PFSK-1 (cell line): Measurements from ENCODE around the gene HRH1.

Experiments
- FOXP2 ChIP-seq: optimal IDR thresholded peaks from 2 replicates; pipeline ENCODE3; 2011; ENCODE audit warnings: borderline replicate concordance, control low read depth, inconsistent platforms; ENCODE audit not compliant: insufficient read depth; ENCODE audit errors: extremely low read length, extremely low read depth
- POLR2AphosphoS5 ChIP-seq: IDR thresholded peaks from 2 replicates; pipeline ENCODE4 v1.6.1; 2012; ENCODE audit warnings: low read depth, mild to moderate bottlenecking, control low read depth, low read length, moderate library complexity
- REST ChIP-seq, 2 experiments: IDR thresholded peaks; 2 replicates each; pipeline versions ENCODE4 v1.6.1 to v1.8.0; 2011 to 2012; ENCODE audit warnings: low read depth in 2 of 2, low read length in 2 of 2, control low read depth in 1 of 2, inconsistent platforms in 1 of 2, mild to moderate bottlenecking in 1 of 2, moderate library complexity in 1 of 2; ENCODE audit not compliant: insufficient read depth in 1 of 2
- TAF1 ChIP-seq: IDR thresholded peaks from 2 replicates; pipeline ENCODE4 v1.6.1; 2012; ENCODE audit warnings: low read length, control low read depth, borderline replicate concordance; ENCODE audit not compliant: insufficient read depth

GRCh38 chr3:11195201-11195600 is 40.9 kb downstream of the HRH1 start:
- no peak for TF ChIP-seq REST (IDR thresholded peaks at IDR 0.05; ENCODE audit: insufficient read depth in 1 of 2, low read depth in 2 of 2, low read length in 2 of 2)
- no peak for TF ChIP-seq POLR2AphosphoS5
- TF ChIP-seq TAF1 = no peak
- TF ChIP-seq FOXP2 = no peak
